A549 treated with CpdA at 1 μM for 4 hours (cell line): ENCODE measurements around the gene FBXO8. TPM values are rescaled to one million over a fixed set of nuclear protein-coding genes. Genes with fewer than 3 reads are reported as not detected.

Experiments used
- total RNA-seq: library from RNA; stranded (reverse); fragments of 200-300 nt; extraction: Qiagen RNA extraction; gene quantifications from 5 replicates; pipeline ENCODE4 v1.2.3, GENCODE V29; 2022; ENCODE audit warnings: low read depth

Gene FBXO8
- total RNA-seq = 9.7 to 11.7 TPM (median 9.9 TPM) in 5 replicates

GRCh38 chr4:174283507-174284471 lies at the start of gene FBXO8, which contains the start of gene CEP44:
FBXO8 (minus strand) TSS chr4:174283667; CDS start chr4:174263092, 20,575 bp downstream.
CEP44 (plus strand) TSS chr4:174283911; CDS start chr4:174299122, 15,211 bp downstream.

Other genes starting within 250 kb of the FBXO8 start
- 5.3 to 7.9 TPM (median 6.7 TPM) in 5 replicates for gene CEP44, start 244 bp upstream of the FBXO8 start, total RNA-seq
- 43.5 to 51.8 TPM (median 46.8 TPM) in 5 replicates for gene HPGD, start 238.8 kb upstream of the FBXO8 start, total RNA-seq